Measurements from ENCODE around the gene LSAMP. TPM values are rescaled to one million over a fixed set of nuclear protein-coding genes. Genes with fewer than 3 reads are reported as not detected.

LSAMP gene
- total RNA-seq (2022; extraction: Qiagen RNA extraction), result 0.13 to 0.22 TPM (median 0.14 TPM) in 5 replicates

GRCh38 chr3:116445311-116445841 is at the start of gene LSAMP:
LSAMP (minus strand) TSS chr3:116445487.

Measured in A549 treated with Hydrocortisone at 1 μM for 4 hours (cell line).